Esophagus squamous epithelium (tissue), 5 donors: ENCODE data around the gene DHX32. TPM values are rescaled to one million over a fixed set of nuclear protein-coding genes. Genes with fewer than 3 reads are reported as not detected.

ENCODE experiments used
- DNase-seq: peaks from one replicate; lab custom pipeline; 2025; lab: John Stamatoyannopoulos, UW
- H3K27ac ChIP-seq, 4 donors: fragments of 200-600 bp; sonication (generic); one replicate each; pipeline ENCODE4 v1.5.1; 2016 to 2019; ENCODE audit warnings: mild to moderate bottlenecking in 1 of 4
- H3K27me3 ChIP-seq, 4 donors: fragments of 200-600 bp; sonication (generic); 1 replicate in 3 of 4; 2 replicates in 1 of 4; pipeline versions ENCODE4 v1.5.1 to v1.6.0; 2017 to 2021; ENCODE audit warnings: antibody characterized with exemption in 1 of 4
- H3K36me3 ChIP-seq, 3 donors: fragments of 200-600 bp; sonication (generic); one replicate each; pipeline ENCODE4 v1.5.1; 2016 to 2019
- H3K4me1 ChIP-seq, 3 donors: fragments of 200-600 bp; sonication (generic); one replicate each; pipeline ENCODE4 v1.5.1; 2017 to 2019
- H3K4me3 ChIP-seq, 4 donors: fragments of 200-600 bp; sonication (generic); 1 replicate in 3 of 4; 2 replicates in 1 of 4; pipeline ENCODE4 v1.5.1; 2016 to 2019; ENCODE audit warnings: mild to moderate bottlenecking in 2 of 4, moderate library complexity in 1 of 4
- H3K9me3 ChIP-seq, 3 donors: fragments of 200-600 bp; sonication (generic); one replicate each; pipeline ENCODE4 v1.5.1; 2016 to 2019
- POLR2A ChIP-seq, 4 donors: fragments of 450-650 bp; IDR thresholded peaks; one replicate each; pipeline ENCODE4 v1.6.1; 2017; ENCODE audit warnings: antibody characterized with exemption in 4 of 4, mild to moderate bottlenecking in 4 of 4, moderate library complexity in 3 of 4
- WGBS, 2 donors: methylation state at CpG; one replicate each; pipeline ENCODE4 v1.1.5; 2018; 5-methylcytosine and 5-hydroxymethylcytosine counted together
- intact Hi-C: fragments of 100-400 bp; cut with DNase I; formaldehyde crosslinking; loops from one replicate; pipeline ENCODE4 v1.15.0; 2022
- total RNA-seq, 4 donors: library from RNA; depleted of rRNA; stranded (reverse); fragments of >200 nt; gene quantifications; one replicate each; pipeline ENCODE4 v1.1.0, GENCODE V29; 2016
- TF ChIP-seq, protein P1 (sequence below), 6 experiments: fragments of 450-650 bp in 4 of 6; fragments of 200-600 bp in 2 of 6; sonication (generic) in 2 of 6; IDR thresholded peaks; one replicate each; pipeline ENCODE4 v1.5.1; 2016 to 2019; ENCODE audit warnings: antibody characterized with exemption in 6 of 6, mild to moderate bottlenecking in 4 of 6, moderate library complexity in 4 of 6
- donor health status: DM: yes; HTN: yes; CAD: no.

The DHX32 gene
- total RNA-seq, 4 donors from 2014 or later, result 36.6 to 52.4 (median 42.3) TPM

DNA sequence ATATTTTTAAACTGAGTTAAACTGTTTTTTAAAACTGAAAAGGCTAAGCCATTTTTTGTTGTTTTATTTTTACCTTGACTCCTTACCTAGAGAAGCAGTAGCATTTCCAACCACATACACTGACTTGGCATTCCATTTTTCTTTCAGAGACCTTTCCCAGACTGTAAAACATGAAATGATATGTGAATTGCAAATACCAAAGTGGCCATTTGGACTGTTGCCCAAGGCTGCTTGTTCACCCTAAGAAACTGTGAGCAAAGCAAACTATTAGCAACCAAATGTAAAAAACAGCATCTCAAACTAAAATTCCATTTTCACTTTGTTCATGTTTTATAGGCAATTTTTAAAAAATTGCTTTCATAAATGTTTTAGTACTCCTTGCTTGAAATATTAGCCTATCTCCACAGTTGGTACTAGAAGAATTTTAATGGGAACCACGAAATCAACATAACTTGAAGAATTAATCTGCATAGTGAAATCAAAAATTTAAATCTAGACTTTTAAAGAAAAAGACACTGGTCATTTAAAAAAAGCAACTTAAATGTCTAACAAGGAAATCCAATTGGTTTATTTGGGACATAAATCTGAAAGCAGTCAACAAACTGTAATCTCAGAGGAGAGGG is 68.9 kb downstream of the DHX32 start:
- Histone ChIP-seq H3K4me3 (no peak overlapping the region), H3K27ac (no peak overlapping the region), H3K4me1 (no peaks in the 10 kb centered on the region), H3K9me3 (no peaks in the 10 kb centered on the region), H3K27me3 (no peaks in the 10 kb centered on the region), H3K36me3 (peaks cover 0 to 85% (median 4%) of the 10 kb centered on the region in 3 donors)
- intact Hi-C loops, result no loop called here
- WGBS, 2 donors, result 80 to 96% methylated on average over 1 of the region's 1 CpG
- DNase-seq, result no peak
- no peak for TF ChIP-seq POLR2A (IDR thresholded peaks at IDR 0.05)
- TF ChIP-seq, protein P1, sequence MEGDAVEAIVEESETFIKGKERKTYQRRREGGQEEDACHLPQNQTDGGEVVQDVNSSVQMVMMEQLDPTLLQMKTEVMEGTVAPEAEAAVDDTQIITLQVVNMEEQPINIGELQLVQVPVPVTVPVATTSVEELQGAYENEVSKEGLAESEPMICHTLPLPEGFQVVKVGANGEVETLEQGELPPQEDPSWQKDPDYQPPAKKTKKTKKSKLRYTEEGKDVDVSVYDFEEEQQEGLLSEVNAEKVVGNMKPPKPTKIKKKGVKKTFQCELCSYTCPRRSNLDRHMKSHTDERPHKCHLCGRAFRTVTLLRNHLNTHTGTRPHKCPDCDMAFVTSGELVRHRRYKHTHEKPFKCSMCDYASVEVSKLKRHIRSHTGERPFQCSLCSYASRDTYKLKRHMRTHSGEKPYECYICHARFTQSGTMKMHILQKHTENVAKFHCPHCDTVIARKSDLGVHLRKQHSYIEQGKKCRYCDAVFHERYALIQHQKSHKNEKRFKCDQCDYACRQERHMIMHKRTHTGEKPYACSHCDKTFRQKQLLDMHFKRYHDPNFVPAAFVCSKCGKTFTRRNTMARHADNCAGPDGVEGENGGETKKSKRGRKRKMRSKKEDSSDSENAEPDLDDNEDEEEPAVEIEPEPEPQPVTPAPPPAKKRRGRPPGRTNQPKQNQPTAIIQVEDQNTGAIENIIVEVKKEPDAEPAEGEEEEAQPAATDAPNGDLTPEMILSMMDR (IDR thresholded peaks at IDR 0.05), result no peak

DNA sequence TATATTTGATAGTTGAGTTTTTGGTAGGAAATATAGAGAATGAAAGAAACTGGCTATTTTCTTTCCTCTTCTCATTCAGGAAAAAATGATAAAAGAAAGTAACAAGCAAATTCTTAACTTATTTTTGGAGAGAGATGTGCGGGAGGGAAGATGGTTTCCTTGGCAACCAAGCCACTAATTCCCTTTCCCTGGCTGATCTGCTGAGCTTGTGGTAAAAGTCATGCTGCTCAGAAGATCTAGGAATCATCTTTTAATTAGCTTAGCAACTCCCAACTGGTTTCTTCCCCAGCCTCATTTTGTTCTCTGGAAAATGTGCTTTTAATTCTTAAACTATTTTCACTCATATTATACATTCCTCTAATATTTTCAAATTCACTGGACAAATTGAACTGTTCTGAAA is 69.8 kb downstream of the DHX32 start:
- Histone ChIP-seq H3K9me3 (no peaks in the 10 kb centered on the region), H3K27me3 (no peaks in the 10 kb centered on the region), H3K4me3 (no peak overlapping the region), H3K36me3 (peaks cover 3 to 94% (median 4%) of the 10 kb centered on the region in 3 donors), H3K27ac (no peak overlapping the region), H3K4me1 (no peaks in the 10 kb centered on the region)
- DNase-seq, result no peak
- WGBS, 2 donors, result 71 to 82% methylated on average over 1 of the region's 1 CpG
- no peak for TF ChIP-seq POLR2A (IDR thresholded peaks at IDR 0.05)
- TF ChIP-seq, protein P1 (IDR thresholded peaks at IDR 0.05), result no peak
- intact Hi-C loops, result no loop called here

DNA sequence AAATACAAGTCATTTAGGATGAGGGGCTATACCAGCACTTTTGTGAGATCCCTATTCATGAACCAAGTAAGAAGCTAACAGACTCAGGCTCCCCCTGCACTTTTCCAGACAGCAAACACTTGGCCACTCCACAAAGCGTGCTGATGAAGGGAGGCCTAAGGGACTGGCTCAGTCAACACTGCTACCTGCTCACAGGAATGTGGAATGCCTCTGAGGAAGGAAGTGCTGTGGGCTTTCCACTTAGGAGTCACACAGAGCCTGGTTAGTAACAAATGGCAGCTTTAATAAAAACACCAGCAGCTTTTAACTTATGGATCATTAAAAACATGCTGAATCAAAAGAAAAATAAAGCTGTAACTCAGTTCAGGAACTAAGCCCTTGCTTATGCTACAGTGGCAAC is 73.0 kb downstream of the DHX32 start:
- WGBS, 2 donors, result 83 to 100% methylated on average over 1 of the region's 1 CpG
- no peak for TF ChIP-seq POLR2A (IDR thresholded peaks at IDR 0.05)
- TF ChIP-seq, protein P1 (IDR thresholded peaks at IDR 0.05), result no peak
- intact Hi-C loops, result no loop called here

DNA sequence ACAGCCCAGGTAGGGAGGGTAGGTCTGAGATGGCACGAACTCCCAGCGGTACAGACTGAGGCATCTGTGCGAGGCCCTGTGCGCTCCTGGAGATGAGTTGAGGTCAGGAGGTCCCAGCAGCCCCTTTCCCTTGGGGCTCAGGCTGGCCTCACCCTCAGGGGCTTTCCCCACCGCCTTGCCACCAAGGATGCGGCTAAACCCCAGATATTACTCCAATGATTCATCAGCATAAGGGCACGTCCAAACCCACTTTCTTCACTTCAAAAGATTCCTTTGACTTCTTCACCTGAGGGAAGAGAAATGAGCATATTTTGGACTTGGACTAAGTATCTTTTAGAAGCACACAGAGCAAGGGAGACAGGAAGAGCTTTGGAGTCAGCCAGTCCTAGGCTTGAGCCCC is 78.4 kb downstream of the DHX32 start:
- TF ChIP-seq, protein P1 (IDR thresholded peaks at IDR 0.05), result no peak
- no peak for TF ChIP-seq POLR2A (IDR thresholded peaks at IDR 0.05)
- intact Hi-C loops, result no loop called here
- no peak for DNase-seq
- H3K36me3 ChIP-seq, result peaks cover 0 to 96% (median 11%) of the 10 kb centered on the region in 3 donors
- H3K27me3 ChIP-seq, result no peaks in the 10 kb centered on the region
- no peaks in the 10 kb centered on the region for H3K9me3 ChIP-seq
- WGBS, 2 donors, result 57 to 75% methylated on average over 2 to 3 of the region's 7 CpGs
- no peak overlapping the region for H3K27ac ChIP-seq
- H3K4me3 ChIP-seq, result no peak overlapping the region
- no peaks in the 10 kb centered on the region for H3K4me1 ChIP-seq

More for the DNA sequence above, 73.0 kb downstream of the DHX32 start:
- no peaks in the 10 kb centered on the region for H3K4me1 ChIP-seq
- no peak overlapping the region for H3K4me3 ChIP-seq
- H3K27ac ChIP-seq, result no peak overlapping the region
- no peak for DNase-seq
- H3K36me3 ChIP-seq, result peaks cover 0 to 94% (median 11%) of the 10 kb centered on the region in 3 donors
- no peaks in the 10 kb centered on the region for H3K27me3 ChIP-seq
- no peaks in the 10 kb centered on the region for H3K9me3 ChIP-seq

DNA sequence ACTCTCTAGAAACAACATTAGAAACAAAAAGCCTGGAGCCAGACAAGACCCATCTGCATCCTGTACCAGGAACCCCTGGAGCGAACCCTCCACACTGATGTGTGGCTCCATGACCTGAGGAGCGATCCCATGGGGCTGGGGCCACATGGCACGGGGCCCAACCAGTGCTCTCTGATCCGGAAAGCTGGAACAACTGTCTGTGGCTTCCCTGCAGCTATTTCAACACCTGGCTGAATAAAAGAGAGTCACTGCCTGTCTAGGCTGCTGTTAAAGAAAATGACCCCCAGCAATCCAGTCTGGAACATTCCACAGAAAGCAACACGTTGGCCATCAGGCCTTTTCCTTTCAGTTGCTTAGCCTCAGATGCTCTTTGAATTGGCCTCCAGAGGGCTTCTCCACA is 79.0 kb downstream of the DHX32 start:
- 66 to 75% methylated on average over 5 of the region's 5 CpGs for WGBS, 2 donors
- Histone ChIP-seq H3K27me3 (no peaks in the 10 kb centered on the region), H3K36me3 (peaks cover 0 to 96% (median 11%) of the 10 kb centered on the region in 3 donors), H3K27ac (no peak overlapping the region), H3K9me3 (no peaks in the 10 kb centered on the region), H3K4me1 (no peaks in the 10 kb centered on the region), H3K4me3 (no peak overlapping the region)
- TF ChIP-seq POLR2A (IDR thresholded peaks at IDR 0.05), result no peak
- intact Hi-C loops, result no loop called here
- no peak for DNase-seq
